Caco-2 (cell line): ENCODE results near the gene GAS6. TPM values are rescaled to one million over a fixed set of nuclear protein-coding genes. Genes with fewer than 3 reads are reported as not detected.

ENCODE experiments used
- BruUV-seq: library from RNA; stranded (reverse); fragments of 400-500 nt; replicated peaks from 2 replicates; lab custom pipeline; 2021; lab: Mats Ljungman, UMichigan
- CTCF ChIA-PET: fragments of 300-600 bp; sonication (Branson Sonifier 250); formaldehyde crosslinking; loops from one replicate; lab custom pipeline; 2022; ENCODE audit warnings: antibody characterized with exemption; lab: Charles Lee
- POLR2A ChIA-PET: fragments of 300-600 bp; sonication (Branson Sonifier 250); formaldehyde crosslinking; loops from one replicate; lab custom pipeline; 2022; ENCODE audit warnings: antibody characterized with exemption; lab: Charles Lee
- DNase-seq, 2 experiments: peaks; one replicate each; pipeline versions ENCODE4 v3.0.0 to v3.0.0-alpha.2; 2020 to 2022
- H3K27me3 ChIP-seq: replicated peaks from 2 replicates; pipeline ENCODE4 v1.6.0; 2011; ENCODE audit warnings: low read length; ENCODE audit not compliant: control insufficient read depth, insufficient read depth
- H3K36me3 ChIP-seq: 2 replicates; pipeline ENCODE4 v1.5.1; 2011; ENCODE audit warnings: low read length; ENCODE audit not compliant: control insufficient read depth, insufficient read depth
- H3K4me1 ChIP-seq: fragments of 250-450 bp; sonication (Bioruptor Pico); 2 replicates; pipeline ENCODE4 v1.5.1; 2020; ENCODE audit warnings: mild to moderate bottlenecking
- H3K4me3 ChIP-seq: 2 replicates; pipeline ENCODE4 v1.5.1; 2011; ENCODE audit warnings: low read depth, mild to moderate bottlenecking, control low read depth, low read length
- H3K9me3 ChIP-seq: fragments of 250-450 bp; sonication (Bioruptor Pico); 2 replicates; pipeline ENCODE4 v1.5.1; 2020; ENCODE audit warnings: mild to moderate bottlenecking, moderate library complexity
- H3K27ac Mint-ChIP-seq: one replicate; pipeline ENCODE4 v1.8.0; 2022; ENCODE audit warnings: mixed read lengths; ENCODE audit not compliant: unreplicated experiment
- H3K27me3 Mint-ChIP-seq: one replicate; pipeline ENCODE4 v1.8.0; 2022; ENCODE audit warnings: mixed read lengths; ENCODE audit not compliant: insufficient read depth, unreplicated experiment
- H3K36me3 Mint-ChIP-seq: one replicate; pipeline ENCODE4 v1.8.0; 2022; ENCODE audit warnings: mild to moderate bottlenecking, mixed read lengths; ENCODE audit not compliant: insufficient read depth, unreplicated experiment
- H3K4me1 Mint-ChIP-seq: one replicate; pipeline ENCODE4 v1.8.0; 2022; ENCODE audit warnings: low read depth, mixed read lengths; ENCODE audit not compliant: unreplicated experiment
- H3K4me3 Mint-ChIP-seq: one replicate; pipeline ENCODE4 v1.8.0; 2022; ENCODE audit warnings: mild to moderate bottlenecking, moderate library complexity, mixed read lengths; ENCODE audit not compliant: unreplicated experiment
- H3K9me3 Mint-ChIP-seq: one replicate; pipeline ENCODE4 v1.8.0; 2022; ENCODE audit warnings: mixed read lengths; ENCODE audit not compliant: unreplicated experiment
- intact Hi-C: fragments of 100-400 bp; cut with micrococcal nuclease; formaldehyde crosslinking; loops from one replicate; pipeline ENCODE4 v1.10.0; 2022; ENCODE audit not compliant: unreplicated experiment
- total RNA-seq: library from RNA; stranded (reverse); gene quantifications from 2 replicates; pipeline ENCODE4 v1.2.3, GENCODE V29; 2022
- TF ChIP-seq, protein P1 (sequence below), 2 experiments: fragments of 200-600 bp in 1 of 2; IDR thresholded peaks; 1 replicate in 1 of 2; 2 replicates in 1 of 2; pipeline versions ENCODE4 v1.5.1 to v1.8.0; 2011 to 2022; ENCODE audit warnings: antibody characterized with exemption in 1 of 2, control low read depth in 1 of 2, inconsistent platforms in 1 of 2, low read depth in 1 of 2, low read length in 1 of 2, mild to moderate bottlenecking in 1 of 2, moderate library complexity in 1 of 2; ENCODE audit not compliant: insufficient read depth in 1 of 2, severe bottlenecking in 1 of 2, unreplicated experiment in 1 of 2

The GAS6 gene
- total RNA-seq, 1 experiment from 2014 or later = 34.8 TPM

DNA sequence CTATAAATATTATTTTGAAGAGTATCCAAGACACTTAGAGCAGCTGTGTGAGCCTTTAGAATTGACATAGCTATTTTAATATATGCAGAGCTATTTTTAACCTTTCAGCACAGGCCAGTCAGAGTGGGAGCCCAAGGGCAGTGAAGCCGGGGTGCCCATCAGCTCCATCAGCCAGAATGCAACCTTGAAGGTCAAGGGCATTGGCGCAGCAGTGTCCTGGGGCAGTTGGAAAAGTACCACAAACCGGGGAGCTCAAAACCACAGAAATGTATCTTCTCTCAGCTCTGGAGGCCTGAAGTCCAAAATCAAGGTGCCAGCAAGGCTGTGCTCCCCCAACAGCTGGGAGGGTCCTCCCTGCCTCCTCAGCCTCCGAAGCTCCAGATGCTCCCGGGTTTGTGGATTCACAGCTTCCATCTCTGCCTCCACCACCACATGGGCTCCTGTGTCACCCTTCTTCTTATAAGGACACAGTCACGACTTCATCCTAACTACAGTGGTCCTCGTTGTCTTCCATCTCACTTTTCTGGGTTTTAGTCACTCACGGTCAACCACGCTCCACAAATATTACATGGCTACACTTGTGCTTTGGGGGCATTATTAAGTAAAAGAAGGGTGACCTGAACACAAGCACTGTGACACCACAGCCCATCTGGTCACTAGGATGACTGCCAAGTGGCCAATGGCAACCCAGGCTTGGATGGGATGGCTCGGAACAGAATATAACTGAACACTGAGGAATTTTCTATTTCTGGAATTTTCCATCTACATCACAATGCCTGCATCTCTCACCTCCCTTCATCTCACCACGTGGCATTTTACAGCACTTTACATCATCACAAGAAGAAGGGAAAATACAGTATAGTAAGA lies 15.9 kb upstream of the GAS6 start:
- H3K4me1 Mint-ChIP-seq = no peaks in the 10 kb centered on the region
- intact Hi-C loops = no loop called here
- no peaks in the 10 kb centered on the region for H3K36me3 Mint-ChIP-seq
- no TSS peak for BruUV-seq
- ChIA-PET POLR2A (no interaction called here), CTCF (no interaction called here)
- H3K27me3 Mint-ChIP-seq = peaks cover 2% of the 10 kb centered on the region
- H3K27ac Mint-ChIP-seq = no peak overlapping the region
- Histone ChIP-seq H3K27me3 (no peaks in the 10 kb centered on the region), H3K36me3 (no peaks in the 10 kb centered on the region), H3K9me3 (0 out of 2 replicates have a peak, but pooled peaks cover 4% of the 10 kb centered on the region), H3K4me1 (no peaks in the 10 kb centered on the region), H3K4me3 (no peak overlapping the region)
- TF ChIP-seq, protein P1, sequence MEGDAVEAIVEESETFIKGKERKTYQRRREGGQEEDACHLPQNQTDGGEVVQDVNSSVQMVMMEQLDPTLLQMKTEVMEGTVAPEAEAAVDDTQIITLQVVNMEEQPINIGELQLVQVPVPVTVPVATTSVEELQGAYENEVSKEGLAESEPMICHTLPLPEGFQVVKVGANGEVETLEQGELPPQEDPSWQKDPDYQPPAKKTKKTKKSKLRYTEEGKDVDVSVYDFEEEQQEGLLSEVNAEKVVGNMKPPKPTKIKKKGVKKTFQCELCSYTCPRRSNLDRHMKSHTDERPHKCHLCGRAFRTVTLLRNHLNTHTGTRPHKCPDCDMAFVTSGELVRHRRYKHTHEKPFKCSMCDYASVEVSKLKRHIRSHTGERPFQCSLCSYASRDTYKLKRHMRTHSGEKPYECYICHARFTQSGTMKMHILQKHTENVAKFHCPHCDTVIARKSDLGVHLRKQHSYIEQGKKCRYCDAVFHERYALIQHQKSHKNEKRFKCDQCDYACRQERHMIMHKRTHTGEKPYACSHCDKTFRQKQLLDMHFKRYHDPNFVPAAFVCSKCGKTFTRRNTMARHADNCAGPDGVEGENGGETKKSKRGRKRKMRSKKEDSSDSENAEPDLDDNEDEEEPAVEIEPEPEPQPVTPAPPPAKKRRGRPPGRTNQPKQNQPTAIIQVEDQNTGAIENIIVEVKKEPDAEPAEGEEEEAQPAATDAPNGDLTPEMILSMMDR (IDR thresholded peaks at IDR 0.05; ENCODE audit: insufficient read depth in 1 of 2, low read depth in 1 of 2, low read length in 1 of 2, severe bottlenecking in 1 of 2, unreplicated experiment in 1 of 2) = no peak
- no peak for DNase-seq
- H3K4me3 Mint-ChIP-seq = no peak overlapping the region
- no peaks in the 10 kb centered on the region for H3K9me3 Mint-ChIP-seq

DNA sequence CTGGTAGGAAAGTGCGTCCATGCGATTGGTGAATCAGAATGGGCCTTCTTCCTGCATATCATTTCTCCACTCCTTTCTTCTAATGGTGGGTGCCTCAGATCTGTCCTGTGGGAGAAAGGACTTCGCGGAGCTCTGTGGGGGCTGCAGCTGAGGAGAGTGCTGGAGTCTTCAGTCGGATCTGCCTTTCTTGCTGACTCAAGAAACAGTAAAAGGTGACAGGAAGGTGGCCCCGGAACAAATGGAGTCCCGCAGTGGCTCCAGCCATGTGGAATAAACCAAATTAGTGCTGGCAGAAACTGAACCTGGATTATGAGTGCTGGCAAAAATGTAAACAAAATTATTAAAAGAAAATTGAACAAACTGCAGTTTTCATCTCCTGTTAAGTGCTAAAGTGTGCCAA lies 15.1 kb upstream of the GAS6 start:
- no peaks in the 10 kb centered on the region for H3K9me3 Mint-ChIP-seq
- H3K4me1 Mint-ChIP-seq = no peaks in the 10 kb centered on the region
- Histone ChIP-seq H3K27me3 (no peaks in the 10 kb centered on the region), H3K9me3 (0 out of 2 replicates have a peak, but pooled peaks cover 4% of the 10 kb centered on the region), H3K4me1 (no peaks in the 10 kb centered on the region), H3K36me3 (no peaks in the 10 kb centered on the region), H3K4me3 (no peak overlapping the region)
- no TSS peak for BruUV-seq
- no peaks in the 10 kb centered on the region for H3K36me3 Mint-ChIP-seq
- no peak overlapping the region for H3K27ac Mint-ChIP-seq
- no peak overlapping the region for H3K4me3 Mint-ChIP-seq
- TF ChIP-seq, protein P1 (IDR thresholded peaks at IDR 0.05; ENCODE audit: insufficient read depth in 1 of 2, low read depth in 1 of 2, low read length in 1 of 2, severe bottlenecking in 1 of 2, unreplicated experiment in 1 of 2) = no peak
- POLR2A ChIA-PET = no interaction called here
- no peak for DNase-seq
- CTCF ChIA-PET = no interaction called here
- intact Hi-C loops = no loop called here
- H3K27me3 Mint-ChIP-seq = peaks cover 2% of the 10 kb centered on the region

DNA sequence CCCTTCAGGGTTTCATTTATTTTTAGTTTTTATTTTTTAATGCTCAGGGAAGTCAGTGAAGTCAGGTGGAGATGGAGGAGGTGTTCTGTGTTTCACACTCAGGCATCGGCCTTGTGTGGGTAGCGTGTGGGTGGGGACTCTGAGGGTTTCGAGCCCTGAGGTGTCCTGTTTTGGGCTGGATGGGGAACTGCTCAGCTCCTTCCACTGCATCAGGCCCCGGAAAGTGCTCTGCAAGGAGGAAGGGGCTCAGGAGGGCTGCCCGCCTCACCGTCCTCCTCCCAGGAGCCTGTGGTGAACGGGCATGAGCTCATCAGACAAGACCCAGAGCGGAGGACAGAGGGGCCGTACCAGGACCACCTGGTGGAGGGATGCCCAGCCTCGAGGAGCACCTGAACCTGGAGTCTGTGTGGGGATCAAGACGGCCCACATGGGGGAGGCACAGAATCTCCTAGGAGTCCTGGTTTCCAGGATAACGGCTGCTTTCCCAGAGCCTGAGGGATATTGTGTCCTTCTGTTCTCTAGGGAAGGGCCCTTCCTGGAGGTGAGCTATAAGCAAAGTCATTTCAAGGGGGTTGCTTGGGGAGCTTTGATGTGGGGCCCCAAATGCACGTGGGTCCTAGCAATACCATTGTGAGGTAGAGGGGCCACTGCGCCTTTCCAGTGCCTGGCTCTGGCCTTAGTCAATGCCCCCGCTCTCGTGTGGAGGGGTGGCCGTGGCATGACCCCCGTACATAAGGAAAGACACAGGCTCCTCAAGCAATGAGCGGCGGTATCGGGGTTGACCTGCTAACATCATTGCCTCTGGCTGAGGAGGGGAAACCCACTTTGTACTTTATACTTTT lies 13.5 kb upstream of the GAS6 start:
- TF ChIP-seq, protein P1 (IDR thresholded peaks at IDR 0.05; ENCODE audit: insufficient read depth in 1 of 2, low read depth in 1 of 2, low read length in 1 of 2, severe bottlenecking in 1 of 2, unreplicated experiment in 1 of 2) = no peak
- DNase-seq = no peak
- intact Hi-C loops = no loop called here

More for the DNA sequence above, 13.5 kb upstream of the GAS6 start:
- H3K4me1 Mint-ChIP-seq = no peaks in the 10 kb centered on the region
- H3K9me3 ChIP-seq = 0 out of 2 replicates have a peak, but pooled peaks cover 4% of the 10 kb centered on the region
- H3K4me3 ChIP-seq = no peak overlapping the region
- POLR2A ChIA-PET = no interaction called here
- no TSS peak for BruUV-seq
- no peaks in the 10 kb centered on the region for H3K9me3 Mint-ChIP-seq
- H3K27ac Mint-ChIP-seq = no peak overlapping the region
- no peaks in the 10 kb centered on the region for H3K36me3 ChIP-seq
- CTCF ChIA-PET = no interaction called here
- H3K4me3 Mint-ChIP-seq = no peak overlapping the region
- H3K27me3 Mint-ChIP-seq = peaks cover 7% of the 10 kb centered on the region
- no peaks in the 10 kb centered on the region for H3K27me3 ChIP-seq
- H3K4me1 ChIP-seq = no peaks in the 10 kb centered on the region
- no peaks in the 10 kb centered on the region for H3K36me3 Mint-ChIP-seq
